Measurements from ENCODE around the gene SV2B.

GRCh38 chr15:91346259-91346658 is 246.2 kb downstream of the SV2B start:
- TF ChIP-seq, protein P1, sequence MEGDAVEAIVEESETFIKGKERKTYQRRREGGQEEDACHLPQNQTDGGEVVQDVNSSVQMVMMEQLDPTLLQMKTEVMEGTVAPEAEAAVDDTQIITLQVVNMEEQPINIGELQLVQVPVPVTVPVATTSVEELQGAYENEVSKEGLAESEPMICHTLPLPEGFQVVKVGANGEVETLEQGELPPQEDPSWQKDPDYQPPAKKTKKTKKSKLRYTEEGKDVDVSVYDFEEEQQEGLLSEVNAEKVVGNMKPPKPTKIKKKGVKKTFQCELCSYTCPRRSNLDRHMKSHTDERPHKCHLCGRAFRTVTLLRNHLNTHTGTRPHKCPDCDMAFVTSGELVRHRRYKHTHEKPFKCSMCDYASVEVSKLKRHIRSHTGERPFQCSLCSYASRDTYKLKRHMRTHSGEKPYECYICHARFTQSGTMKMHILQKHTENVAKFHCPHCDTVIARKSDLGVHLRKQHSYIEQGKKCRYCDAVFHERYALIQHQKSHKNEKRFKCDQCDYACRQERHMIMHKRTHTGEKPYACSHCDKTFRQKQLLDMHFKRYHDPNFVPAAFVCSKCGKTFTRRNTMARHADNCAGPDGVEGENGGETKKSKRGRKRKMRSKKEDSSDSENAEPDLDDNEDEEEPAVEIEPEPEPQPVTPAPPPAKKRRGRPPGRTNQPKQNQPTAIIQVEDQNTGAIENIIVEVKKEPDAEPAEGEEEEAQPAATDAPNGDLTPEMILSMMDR (IDR thresholded peaks at IDR 0.05) = no peak
- no peak for TF ChIP-seq POLR2AphosphoS5 (IDR thresholded peaks at IDR 0.05)
- no peak for TF ChIP-seq POLR2A (IDR thresholded peaks at IDR 0.05)

Data from transverse colon (tissue), 4 donors.